Tibial nerve (tissue), 4 donors: ENCODE measurements around the gene DPEP2. TPM values are rescaled to one million over a fixed set of nuclear protein-coding genes. Genes with fewer than 3 reads are reported as not detected.

ENCODE experiments used
- DNase-seq, 2 donors: peaks; one replicate each; pipeline ENCODE4 v3.0.0-alpha.2; 2019; ENCODE audit warnings: low spot score in 2 of 2
- H3K27ac ChIP-seq, 4 donors: fragments of 200-600 bp; sonication (generic) in 3 of 4; one replicate each; pipeline ENCODE4 v1.5.1; 2017 to 2019; ENCODE audit warnings: mild to moderate bottlenecking in 1 of 4
- H3K27me3 ChIP-seq, 2 donors: fragments of 200-600 bp; sonication (generic) in 1 of 2; one replicate each; pipeline versions ENCODE4 v1.5.1 to v1.6.0; 2017 to 2019
- H3K36me3 ChIP-seq, 3 donors: fragments of 200-600 bp; sonication (generic); one replicate each; pipeline ENCODE4 v1.5.1; 2018 to 2019
- H3K4me1 ChIP-seq, 4 donors: fragments of 200-600 bp; sonication (generic) in 3 of 4; one replicate each; pipeline ENCODE4 v1.5.1; 2017 to 2019
- H3K4me3 ChIP-seq, 4 donors: fragments of 200-600 bp; sonication (generic) in 3 of 4; one replicate each; pipeline ENCODE4 v1.5.1; 2017 to 2019; ENCODE audit warnings: mild to moderate bottlenecking in 1 of 4, moderate library complexity in 1 of 4
- H3K9me3 ChIP-seq, 4 donors: fragments of 200-600 bp; sonication (generic) in 3 of 4; one replicate each; pipeline ENCODE4 v1.5.1; 2017 to 2019
- EP300 ChIP-seq, 2 donors: sonication (generic); formaldehyde crosslinking; IDR thresholded peaks; one replicate each; pipeline ENCODE4 v1.6.1; 2017; ENCODE audit warnings: antibody characterized with exemption in 2 of 2, mild to moderate bottlenecking in 1 of 2
- POLR2A ChIP-seq, 2 donors: fragments of 450-650 bp; IDR thresholded peaks; one replicate each; pipeline ENCODE4 v1.6.1; 2017; ENCODE audit warnings: antibody characterized with exemption in 2 of 2, mild to moderate bottlenecking in 2 of 2, moderate library complexity in 2 of 2
- WGBS, 2 donors: methylation state at CpG; one replicate each; pipeline ENCODE4 v1.1.5; 2018; 5-methylcytosine and 5-hydroxymethylcytosine counted together
- total RNA-seq, 4 donors: library from RNA; depleted of rRNA; stranded (reverse); fragments of >200 nt; gene quantifications; one replicate each; pipeline ENCODE4 v1.1.0, GENCODE V29; 2016
- TF ChIP-seq, protein P1 (sequence below), 5 experiments: fragments of 200-600 bp in 3 of 5; fragments of 450-650 bp in 2 of 5; sonication (generic) in 3 of 5; IDR thresholded peaks; one replicate each; pipeline ENCODE4 v1.5.1; 2016 to 2019; ENCODE audit warnings: antibody characterized with exemption in 5 of 5, mild to moderate bottlenecking in 3 of 5, moderate library complexity in 2 of 5

DPEP2 gene
- total RNA-seq, 4 donors from 2014 or later, result 1.0 to 12.6 (median 3.8) TPM

DNA sequence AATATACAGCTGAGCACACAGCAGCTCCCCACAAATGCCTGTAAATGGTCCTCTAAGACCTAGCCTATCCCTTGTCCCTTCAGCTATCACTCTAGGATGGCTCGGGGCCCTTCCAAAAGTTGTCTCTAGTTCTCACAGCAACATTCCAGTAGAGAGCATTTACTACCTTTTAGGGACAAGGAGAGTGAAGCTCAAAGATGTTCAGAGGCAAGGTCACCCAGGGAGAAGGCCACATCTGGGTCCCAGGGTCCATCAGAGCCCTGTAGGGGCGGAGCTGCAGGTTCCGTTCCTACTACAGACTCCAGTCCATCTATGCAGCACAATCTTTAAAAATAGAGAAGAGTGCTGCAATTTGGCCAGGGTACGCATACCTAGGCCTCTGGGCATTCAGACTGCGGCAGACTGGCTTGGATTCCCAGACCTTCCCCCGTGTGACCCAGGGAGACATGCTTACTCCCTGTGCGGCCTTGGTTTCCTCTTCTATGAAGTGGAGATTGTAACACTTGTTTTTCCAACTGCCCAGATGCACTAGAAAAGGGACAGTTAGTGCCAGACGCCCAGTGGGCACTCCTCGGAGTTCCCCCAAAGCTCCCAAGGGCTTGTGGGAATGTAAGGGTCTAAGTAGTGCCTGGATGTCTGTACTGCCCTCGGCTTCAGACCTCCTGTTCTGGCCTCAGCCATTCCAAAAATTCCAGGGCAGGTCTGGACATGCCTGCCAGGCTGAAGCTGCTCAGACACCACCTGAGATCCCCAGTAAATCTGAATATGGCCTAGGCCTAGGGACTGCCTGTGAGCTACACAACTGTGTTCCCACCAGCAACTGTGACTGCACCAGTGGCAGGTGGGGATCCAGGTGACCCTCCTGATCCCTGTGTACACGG lies 33.4 kb downstream of the DPEP2 start:
- H3K27ac ChIP-seq, result peak overlapping the region in 3 of 4 donors; percentile 89 to 99 (median 98)
- TF ChIP-seq, protein P1, sequence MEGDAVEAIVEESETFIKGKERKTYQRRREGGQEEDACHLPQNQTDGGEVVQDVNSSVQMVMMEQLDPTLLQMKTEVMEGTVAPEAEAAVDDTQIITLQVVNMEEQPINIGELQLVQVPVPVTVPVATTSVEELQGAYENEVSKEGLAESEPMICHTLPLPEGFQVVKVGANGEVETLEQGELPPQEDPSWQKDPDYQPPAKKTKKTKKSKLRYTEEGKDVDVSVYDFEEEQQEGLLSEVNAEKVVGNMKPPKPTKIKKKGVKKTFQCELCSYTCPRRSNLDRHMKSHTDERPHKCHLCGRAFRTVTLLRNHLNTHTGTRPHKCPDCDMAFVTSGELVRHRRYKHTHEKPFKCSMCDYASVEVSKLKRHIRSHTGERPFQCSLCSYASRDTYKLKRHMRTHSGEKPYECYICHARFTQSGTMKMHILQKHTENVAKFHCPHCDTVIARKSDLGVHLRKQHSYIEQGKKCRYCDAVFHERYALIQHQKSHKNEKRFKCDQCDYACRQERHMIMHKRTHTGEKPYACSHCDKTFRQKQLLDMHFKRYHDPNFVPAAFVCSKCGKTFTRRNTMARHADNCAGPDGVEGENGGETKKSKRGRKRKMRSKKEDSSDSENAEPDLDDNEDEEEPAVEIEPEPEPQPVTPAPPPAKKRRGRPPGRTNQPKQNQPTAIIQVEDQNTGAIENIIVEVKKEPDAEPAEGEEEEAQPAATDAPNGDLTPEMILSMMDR (IDR thresholded peaks at IDR 0.05), result no peak
- TF ChIP-seq POLR2A (IDR thresholded peaks at IDR 0.05) (no peak), EP300 (IDR thresholded peaks at IDR 0.05) (no peak)
- peaks cover 6 to 25% (median 8%) of the 10 kb centered on the region in 3 donors for H3K36me3 ChIP-seq
- no peaks in the 10 kb centered on the region for H3K27me3 ChIP-seq
- 42 to 55% methylated on average over 11 of the region's 11 CpGs for WGBS, 2 donors
- no peaks in the 10 kb centered on the region for H3K9me3 ChIP-seq
- H3K4me1 ChIP-seq, result peaks cover 0 to 70% (median 43%) of the 10 kb centered on the region in 4 donors
- peak overlapping the region in 2 of 4 donors; percentile 85 to 99 for H3K4me3 ChIP-seq
- DNase-seq, result no peak

DNA sequence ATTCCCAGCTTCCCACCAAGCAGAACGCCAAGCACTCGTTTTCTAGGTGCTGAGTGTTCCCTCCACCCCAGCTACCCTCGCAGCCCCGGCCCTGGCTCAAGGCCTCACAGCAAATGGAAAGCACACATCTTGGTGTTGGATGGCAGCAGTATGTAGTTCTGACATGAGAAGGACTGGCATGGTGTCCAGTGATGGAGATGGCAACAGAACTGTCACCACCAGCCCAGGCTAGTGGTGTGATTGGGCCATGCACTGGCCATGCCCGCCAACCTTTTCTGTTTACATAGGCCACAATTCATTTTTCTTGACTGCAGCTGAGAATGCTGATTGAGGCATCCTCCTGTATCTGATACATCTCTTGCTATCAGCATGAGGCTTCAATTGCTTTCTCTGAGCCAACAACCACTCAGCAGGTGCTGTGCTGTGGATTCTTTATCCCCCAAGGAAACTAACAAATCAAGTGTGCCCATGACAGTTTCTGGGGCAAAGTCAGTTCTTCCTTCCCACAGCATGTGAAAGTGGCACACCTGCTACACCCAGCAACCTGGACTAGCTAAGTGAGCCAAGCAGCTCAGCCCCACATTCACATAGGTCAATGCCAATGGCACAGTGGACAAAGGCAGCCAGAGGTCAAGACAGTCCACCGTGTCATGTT lies 34.7 kb downstream of the DPEP2 start:
- Histone ChIP-seq H3K36me3 (peaks cover 6 to 37% (median 8%) of the 10 kb centered on the region in 3 donors), H3K4me3 (peak overlapping the region in 1 of 4 donors; percentile 38), H3K4me1 (peaks cover 0 to 83% (median 51%) of the 10 kb centered on the region in 4 donors), H3K9me3 (no peaks in the 10 kb centered on the region), H3K27ac (peak overlapping the region in 2 of 4 donors; percentile 56 to 98), H3K27me3 (no peaks in the 10 kb centered on the region)
- TF ChIP-seq EP300 (IDR thresholded peaks at IDR 0.05) (no peak), POLR2A (IDR thresholded peaks at IDR 0.05) (no peak)
- TF ChIP-seq, protein P1 (IDR thresholded peaks at IDR 0.05), result no peak
- DNase-seq, result no peak
- WGBS, 2 donors, result 62 to 66% methylated on average over 6 of the region's 6 CpGs

DNA sequence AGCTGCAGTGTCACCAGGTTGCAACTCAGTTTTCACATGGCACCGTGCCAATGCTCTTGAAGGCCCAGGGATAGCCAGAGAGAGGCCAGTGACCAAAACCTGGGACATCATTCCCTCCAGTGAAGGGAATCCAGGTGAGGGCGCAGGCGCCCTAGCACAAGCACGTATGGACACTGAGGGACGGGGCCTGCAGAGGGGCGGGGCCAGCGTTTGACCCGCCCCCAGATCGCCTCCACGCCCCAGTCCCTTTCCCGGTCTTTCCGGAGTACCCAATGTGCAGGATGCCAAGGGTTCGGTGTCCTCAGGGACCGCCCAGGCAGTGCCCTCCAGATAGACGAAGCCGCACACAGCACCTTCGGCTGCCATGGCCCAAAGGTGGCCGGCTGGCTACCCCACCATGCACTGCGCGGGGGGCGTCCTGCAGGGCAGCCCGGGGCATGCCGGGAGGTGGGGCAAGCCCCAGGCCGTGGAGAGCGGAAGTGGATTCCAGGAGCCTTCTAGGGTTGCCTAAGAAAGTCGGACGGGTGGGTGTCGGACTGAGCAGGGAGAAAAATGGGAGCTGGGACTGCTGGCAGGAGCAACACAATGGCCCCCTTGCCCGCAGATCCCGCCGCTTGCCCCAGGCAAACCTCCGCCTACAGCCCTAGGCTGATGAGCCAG lies 35.5 kb downstream of the DPEP2 start:
- peak in 1 of 2 donors; percentile 46 for DNase-seq
- peaks cover 0 to 87% (median 57%) of the 10 kb centered on the region in 4 donors for H3K4me1 ChIP-seq
- H3K27me3 ChIP-seq, result no peaks in the 10 kb centered on the region
- peak overlapping the region in 2 of 4 donors; percentile 33 to 38 for H3K4me3 ChIP-seq
- H3K36me3 ChIP-seq, result peaks cover 6 to 45% (median 8%) of the 10 kb centered on the region in 3 donors
- H3K9me3 ChIP-seq, result no peaks in the 10 kb centered on the region
- no peak for TF ChIP-seq POLR2A (IDR thresholded peaks at IDR 0.05)
- TF ChIP-seq EP300 (IDR thresholded peaks at IDR 0.05), result no peak
- TF ChIP-seq, protein P1 (IDR thresholded peaks at IDR 0.05), result no peak
- H3K27ac ChIP-seq, result peak overlapping the region in 2 of 4 donors; percentile 56 to 77
- 49 to 54% methylated on average over 27 to 31 of the region's 32 CpGs for WGBS, 2 donors

GRCh38 chr16:67963292-67963661 lies 36.0 kb downstream of the DPEP2 start:
- Histone ChIP-seq H3K9me3 (no peaks in the 10 kb centered on the region), H3K27ac (peak overlapping the region in 2 of 4 donors; percentile 56 to 77), H3K27me3 (no peaks in the 10 kb centered on the region), H3K4me1 (peaks cover 0 to 87% (median 57%) of the 10 kb centered on the region in 4 donors), H3K36me3 (peaks cover 6 to 50% (median 8%) of the 10 kb centered on the region in 3 donors), H3K4me3 (no peak overlapping the region)
- TF ChIP-seq, protein P1 (IDR thresholded peaks at IDR 0.05), result no peak
- TF ChIP-seq EP300 (IDR thresholded peaks at IDR 0.05), result no peak
- no peak for TF ChIP-seq POLR2A (IDR thresholded peaks at IDR 0.05)
- no peak for DNase-seq
- WGBS, 2 donors, result 61 to 80% methylated on average over 2 of the region's 2 CpGs
